Measurements from ENCODE around the gene FBXW5.

The FBXW5 gene

DNA sequence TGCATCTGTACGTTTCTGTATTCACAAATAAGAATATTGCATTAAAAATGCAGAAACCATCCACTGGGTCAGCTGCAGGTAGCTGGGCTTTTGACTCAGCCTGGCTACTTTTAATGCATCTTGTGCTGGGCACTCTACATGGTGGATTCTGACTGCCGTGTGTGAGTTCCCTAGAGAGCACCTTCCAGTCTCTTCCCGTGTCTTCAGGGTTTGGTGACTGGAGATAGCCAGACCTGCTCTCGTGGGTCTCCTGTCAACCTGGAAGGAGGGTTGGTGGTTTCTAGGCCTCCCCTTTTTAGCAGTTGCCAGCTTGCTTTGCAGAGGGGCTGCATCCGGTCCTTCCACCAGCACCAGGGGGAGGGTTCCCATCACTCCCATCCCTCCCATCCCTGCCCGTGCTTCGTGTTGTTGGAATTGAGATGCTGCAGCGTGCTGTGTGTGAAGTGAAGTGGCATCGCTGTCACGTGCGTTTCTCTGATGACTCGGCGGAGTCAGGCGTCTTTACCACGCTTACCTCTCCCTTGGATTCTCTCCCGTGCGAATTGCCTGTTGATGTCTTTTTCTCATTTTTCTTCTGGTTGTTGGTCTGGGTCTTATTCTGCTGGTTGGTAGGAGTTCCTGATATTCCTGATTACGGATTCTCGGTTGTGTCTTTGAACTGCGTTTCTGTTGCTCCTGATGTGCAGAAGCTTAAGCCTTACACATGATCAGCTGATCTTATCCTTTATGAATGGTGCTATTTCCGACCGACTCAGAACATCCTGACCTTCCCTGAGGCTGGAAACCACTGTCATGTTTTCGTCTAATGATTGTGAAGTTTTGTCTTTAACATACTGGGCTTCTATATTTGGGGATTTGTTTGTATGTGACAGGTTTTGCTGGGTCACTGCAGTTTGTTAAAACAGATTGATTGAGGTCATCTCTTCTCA, 16.9 kb downstream of the FBXW5 start:
- DNase-seq = no peak

DNA sequence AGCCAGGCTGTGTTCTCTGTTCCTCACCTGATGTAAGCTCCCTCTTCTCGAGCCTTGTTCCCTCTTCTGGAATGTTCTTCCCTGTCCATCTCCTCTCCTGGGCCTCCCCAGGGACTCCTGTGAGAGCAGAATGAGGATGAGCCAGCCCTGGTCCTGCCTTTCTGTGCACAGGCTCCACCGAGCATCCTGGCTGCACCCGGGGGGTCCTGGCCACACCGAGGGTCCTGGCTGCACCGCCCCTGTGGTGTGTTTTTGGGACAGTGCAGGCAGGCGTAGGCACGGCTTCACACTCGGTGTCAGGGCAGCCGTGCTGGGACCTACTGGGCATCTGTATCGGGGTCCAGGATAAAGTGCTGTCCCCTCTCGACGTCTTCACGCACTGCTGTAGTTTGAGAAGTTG, 17.8 kb downstream of the FBXW5 start:
- no peak for DNase-seq

DNA sequence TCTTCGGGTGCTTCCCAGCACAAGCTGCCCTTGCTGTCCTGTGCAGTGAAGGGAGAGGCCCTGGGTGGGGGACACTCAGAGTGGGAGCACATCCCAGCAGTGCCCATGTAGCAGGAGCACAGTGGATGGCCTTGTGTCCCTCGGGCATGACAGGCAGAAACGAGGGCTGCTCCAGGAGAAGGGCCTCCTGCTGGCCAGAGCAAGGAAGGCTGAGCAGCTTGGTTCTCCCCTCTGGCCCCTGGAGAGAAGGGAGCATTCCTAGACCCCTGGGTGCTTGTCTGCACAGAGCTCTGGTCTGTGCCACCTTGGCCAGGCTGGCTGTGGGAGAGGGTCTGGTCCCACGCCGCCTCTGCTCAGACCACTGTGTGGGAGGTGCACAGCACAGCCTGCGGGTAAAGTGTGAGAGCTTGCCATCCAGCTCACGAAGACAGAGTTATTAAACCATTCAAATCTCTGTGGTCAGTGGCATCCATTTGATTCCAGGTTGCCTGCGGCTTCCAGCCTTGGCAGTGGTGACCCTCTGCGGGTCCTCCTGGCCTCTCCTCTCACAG, 18.3 kb downstream of the FBXW5 start:
- DNase-seq = no peak

DNA sequence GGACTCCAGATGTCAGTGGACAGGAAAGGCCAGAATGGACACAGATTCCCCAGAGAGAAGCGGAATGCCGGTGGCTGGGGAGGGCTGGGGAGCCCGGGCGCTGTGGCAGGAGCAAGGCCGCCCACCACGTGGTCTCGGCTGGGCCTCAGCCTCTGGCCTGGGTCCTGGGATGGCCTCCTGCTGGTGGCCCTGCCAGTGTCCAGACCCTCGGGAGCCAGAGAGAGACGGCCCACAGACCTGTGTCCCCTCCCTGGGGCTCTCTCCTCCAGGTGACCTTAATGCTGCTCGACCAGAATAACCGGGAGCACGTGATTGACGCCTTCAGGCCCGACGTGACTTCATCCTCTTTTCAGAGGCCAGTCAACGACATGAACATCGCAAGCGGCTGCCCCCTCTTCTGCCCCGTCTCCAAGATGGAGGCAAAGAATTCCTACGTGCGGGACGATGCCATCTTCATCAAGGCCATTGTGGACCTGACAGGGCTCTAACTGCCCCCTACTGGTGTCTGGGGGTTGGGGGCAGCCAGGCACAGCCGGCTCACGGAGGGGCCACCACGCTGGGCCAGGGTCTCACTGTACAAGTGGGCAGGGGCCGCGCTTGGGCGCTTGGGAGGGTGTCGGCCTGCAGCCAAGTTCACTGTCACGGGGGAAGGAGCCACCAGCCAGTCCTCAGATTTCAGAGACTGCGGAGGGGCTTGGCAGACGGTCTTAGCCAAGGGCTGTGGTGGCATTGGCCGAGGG, 19.0 kb downstream of the FBXW5 start:
- DNase-seq = no peak

DNA sequence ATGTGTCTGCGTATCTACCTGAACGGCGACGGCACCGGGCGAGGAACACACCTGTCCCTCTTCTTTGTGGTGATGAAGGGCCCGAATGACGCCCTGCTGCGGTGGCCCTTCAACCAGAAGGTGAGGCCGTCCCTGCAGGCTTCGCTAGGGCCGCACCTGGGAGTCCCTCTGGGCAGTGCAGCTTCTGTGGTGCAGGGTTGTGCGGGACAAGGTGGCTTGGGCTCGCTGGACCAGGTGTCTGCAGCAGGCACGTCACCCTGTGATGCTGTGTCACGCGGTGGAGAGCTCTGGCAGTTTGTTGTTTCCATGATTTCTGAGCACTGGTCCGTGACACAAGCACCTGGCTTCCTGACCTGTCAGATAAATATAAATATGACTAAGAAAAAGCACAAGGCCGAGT, 20.7 kb downstream of the FBXW5 start:
- no peak for DNase-seq

DNA sequence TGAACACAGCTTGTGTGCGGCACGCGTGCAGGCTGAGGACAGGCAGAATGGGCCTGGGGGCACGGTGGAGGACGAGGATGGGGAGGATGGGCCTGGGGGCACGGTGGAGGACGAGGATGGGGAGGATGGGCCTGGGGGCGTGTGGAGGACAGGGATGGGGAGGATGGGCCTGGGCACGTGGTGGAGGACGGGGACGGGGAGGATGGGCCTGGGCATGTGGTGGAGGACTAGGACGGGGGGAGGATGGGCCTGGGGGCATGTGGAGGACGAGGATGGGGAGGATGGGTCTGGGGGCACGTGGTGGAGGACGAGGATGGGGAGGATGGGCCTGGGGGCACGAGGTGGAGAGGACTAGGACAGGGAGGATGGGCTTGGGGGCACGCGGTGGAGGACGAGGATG, 22.0 kb downstream of the FBXW5 start:
- no peak for DNase-seq

DNA sequence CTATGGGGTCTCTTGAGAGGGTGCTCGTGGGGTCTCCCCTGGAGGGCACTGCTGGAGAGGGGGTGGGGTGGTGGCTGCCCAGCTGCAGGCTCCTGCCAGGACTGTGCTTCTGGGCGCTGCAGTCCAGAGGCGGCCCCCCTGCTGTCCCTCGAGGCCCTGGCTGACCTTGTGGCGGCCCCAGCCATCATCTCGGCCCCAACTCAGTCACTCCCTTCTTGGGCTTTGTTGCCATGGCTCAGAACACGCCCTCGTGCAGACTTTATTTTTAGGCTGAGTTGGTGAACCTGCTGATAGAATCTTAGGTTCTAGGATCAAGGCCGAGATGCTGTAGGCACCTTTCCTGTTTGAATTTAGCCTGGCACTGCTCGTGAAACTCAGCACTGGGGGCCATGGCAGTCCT, 22.8 kb downstream of the FBXW5 start:
- no peak for DNase-seq

DNA sequence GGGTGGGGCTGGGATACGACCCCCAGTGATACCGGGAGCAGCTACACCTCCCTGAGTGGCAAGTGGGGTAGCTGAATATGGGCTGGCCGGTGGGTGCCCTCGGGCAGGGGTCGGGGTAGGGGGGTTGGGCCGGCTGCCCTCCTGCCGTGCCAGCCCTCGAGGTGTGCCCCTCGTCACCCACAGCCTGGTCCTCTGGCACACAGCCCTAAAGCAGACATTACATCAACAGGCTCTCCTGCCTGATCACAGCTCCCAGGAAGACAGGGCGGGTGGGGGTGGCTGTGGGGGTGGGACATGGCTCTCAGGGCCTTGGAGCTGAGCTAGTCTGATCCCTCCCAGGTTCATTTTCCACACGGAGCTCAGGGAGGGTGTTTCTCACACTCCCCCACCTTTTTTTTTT, 23.2 kb downstream of the FBXW5 start:
- no peak for DNase-seq

DNA sequence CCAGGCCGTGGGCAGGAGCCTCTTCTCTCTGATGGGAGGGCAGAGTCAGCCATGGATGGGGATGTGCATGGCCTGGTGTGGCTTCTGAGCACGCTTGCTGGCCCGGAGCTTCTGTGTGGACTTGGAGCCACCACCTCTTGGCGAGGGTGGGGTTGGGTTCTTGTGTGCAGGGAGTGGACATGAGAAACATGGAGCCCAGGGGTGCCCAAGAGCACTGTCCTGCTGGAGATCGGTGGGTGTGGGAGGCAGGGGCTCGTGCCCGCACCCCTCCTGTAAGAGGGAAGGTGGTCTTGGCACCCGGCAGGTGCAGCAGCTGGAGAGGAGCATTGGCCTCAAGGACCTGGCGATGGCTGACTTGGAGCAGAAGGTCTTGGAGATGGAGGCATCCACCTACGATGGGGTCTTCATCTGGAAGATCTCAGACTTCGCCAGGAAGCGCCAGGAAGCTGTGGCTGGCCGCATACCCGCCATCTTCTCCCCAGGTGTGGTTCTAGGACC, 23.8 kb downstream of the FBXW5 start:
- DNase-seq = no peak

DNA sequence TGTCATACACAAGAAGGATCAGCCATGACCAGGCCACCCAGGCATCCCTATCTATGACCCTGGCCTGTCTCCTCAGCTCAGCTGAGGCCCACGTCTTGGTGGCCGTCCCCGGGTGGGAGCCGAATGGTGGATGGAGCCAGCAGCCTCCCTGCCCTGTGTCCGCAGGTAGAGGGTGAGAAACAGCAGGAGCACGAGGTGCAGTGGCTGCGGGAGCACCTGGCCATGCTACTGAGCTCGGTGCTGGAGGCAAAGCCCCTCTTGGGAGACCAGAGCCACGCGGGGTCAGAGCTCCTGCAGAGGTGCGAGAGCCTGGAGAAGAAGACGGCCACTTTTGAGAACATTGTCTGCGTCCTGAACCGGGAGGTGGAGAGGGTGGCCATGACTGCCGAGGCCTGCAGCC, 24.5 kb downstream of the FBXW5 start:
- no peak for DNase-seq

DNA sequence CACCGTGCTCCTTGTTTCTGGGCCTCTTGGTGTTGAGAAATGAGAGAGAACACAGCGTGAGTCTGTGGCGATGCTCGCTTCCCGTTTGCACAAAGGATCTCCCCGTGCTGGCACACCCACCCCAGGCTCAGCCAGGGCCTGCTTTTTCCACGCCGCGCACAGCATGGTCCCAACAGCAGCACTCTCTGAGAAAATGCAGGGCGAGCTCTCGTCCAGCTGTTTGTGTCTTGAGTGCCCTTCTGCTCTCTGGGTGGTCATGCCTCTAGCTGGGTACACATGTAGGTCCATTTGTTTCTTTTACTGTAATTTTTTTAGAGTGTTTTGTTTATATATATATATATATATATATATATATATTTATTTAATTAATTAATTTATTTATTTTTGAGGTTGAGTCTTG, 26.6 kb downstream of the FBXW5 start:
- DNase-seq = no peak

DNA sequence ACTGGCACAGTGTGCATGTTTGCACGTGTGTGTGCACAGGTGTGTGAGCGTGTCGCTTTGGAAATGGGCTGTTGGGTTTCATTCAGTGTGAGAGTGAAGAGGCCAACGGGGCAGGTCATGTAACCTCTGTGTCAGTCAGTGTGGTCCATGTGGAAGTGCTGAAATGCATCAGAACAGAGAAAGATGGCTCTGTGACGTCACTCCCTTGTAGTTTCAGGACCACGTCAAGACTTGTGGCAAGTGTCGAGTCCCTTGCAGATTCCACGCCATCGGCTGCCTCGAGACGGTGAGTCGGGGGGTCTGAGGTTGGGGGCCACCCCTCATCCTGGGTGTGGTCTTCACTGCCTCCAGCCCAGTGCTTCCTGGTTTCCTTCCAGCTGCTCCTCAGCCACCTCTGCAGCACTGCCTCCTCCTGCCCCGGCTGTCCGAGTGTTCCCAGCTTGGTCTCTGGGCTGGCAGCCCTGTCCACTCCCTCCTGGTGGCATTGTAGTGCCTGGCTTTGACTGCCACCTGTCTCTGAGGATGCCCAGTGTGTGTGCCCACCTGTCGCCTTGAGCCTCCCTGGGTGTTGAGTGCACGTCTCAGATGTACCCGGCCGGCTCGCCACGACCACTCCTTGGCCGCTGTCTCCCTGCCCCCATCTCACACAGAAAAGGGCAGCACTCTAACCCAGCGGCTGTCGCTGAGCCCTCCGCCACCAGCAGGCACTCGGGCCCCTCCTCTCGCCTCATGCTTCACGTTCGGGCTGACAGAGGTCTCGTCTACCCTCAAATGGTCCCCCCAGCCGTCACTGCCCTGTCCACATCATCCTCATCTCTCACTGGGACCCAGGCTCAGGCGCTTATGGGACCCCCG, 28.0 kb downstream of the FBXW5 start:
- no peak for DNase-seq

DNA sequence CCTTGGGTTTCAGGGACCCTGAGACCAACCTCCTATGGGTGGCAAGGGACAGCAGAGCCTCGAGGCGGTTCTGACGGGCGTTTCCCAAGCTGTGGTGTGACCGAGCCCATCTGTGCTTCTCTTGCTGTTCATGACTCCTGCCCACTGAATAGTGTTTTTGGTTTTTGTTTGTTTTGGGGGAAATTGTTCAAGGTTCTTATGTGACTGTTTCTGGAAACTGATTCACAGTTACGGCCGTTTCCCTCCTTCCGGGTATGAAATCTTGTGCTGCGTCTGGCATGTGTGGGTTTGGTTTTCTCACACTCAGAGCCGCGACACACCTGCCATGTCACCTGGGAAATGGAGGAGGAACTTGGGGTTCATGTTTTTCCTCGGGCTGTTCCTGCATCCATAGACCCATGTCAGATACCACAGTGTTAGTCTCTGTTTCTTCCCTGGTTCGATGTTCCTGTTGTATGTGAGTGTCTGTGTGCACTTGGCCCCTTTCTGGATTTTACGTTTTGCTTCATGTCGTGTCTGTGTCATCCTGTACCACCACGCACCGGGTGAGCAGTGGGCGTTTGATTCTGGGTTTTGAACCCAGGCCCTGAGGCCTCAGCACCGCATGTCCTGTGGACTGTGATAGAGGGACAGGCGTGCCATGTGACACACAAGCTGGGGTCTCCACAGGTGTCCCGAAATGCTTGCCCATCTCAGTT, 28.8 kb downstream of the FBXW5 start:
- DNase-seq = no peak

DNA sequence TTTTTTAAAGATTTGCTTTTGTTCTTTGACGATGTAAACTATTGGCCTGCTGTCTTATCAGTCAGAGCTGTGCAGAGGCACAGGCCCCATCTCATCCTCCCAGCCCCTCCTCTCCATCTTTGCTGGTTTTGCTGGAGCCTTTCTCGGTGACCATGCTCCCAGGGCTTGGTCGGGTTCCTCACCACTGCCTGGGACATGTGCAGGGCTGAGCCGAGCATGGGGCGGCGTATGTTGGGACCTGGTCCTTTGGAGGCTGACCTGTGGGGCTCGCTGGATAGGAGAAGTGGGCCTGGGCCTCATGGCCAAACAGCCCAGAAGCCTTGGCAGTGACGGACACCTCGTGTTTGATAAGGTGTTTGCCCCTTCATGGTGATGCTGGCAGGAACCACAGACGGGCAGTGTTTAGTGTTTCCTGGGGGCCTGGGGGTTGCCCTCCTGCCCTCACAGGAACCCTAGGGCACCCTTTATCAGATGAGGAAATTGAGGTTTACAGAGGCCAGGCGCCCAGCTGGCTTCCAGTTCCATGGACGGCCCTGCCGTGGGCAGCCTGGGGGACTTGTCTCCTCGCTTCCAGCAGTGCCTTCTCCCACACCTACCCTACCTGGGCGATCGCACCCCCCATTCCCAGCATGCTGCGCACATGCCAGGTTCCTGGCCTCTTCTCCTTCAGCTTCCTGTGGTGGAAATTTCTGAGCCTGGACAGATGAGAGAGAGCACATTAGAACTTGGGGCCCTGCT, 30.7 kb downstream of the FBXW5 start:
- no peak for DNase-seq

DNA sequence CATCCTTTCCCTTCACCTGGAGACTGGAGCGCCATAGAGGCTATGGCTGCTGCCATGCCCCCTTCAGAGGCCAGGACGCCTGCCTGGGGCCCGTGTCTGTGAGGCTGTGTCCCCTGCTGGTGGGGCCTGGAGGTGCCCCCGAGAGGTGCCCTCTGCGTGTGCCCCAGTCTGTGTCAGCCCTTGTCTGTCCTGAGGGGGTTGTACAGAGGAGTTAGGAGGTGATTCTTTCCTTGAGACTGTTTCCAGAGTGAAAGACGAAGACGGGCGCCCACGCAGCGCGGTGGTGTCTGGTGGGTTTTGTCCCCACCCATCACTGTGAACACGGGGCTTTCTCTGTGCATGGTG, 33.7 kb downstream of the FBXW5 start:
- peak; percentile 14 for DNase-seq

DNA sequence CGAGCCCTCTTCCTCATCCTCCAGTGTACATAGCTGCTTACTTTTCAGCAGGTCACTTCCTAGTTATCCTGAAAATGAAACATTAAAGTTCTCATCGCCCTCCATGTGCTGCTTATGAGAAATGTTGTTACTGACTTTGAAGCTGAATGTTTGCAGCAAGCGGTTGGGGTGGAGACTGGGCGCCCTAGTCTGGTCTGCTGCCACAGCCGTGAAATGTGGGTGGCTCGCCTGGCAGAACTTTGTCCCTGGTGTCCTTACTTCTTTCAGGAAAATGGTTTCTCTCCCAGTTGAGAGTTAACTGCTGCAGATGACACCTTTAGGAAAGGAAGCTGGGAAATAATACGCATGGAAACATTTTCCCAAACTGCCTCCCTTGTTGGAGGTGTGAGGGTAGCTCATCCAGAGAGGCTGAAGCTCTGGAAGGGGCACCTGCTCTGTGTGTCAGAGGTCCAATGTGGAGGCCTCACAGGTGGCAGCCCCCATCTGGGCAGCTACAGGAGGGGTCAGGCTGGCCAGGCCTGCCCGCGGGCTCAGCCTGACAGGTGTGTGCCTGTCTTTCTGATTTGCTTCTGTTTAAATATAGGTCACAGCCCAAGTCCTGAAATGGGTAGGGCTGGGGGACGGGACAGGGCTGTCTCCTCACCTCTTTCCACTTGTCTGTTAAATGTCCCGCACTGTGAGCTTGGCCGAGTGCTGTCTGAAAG, 34.2 kb downstream of the FBXW5 start:
- no peak for DNase-seq

DNA sequence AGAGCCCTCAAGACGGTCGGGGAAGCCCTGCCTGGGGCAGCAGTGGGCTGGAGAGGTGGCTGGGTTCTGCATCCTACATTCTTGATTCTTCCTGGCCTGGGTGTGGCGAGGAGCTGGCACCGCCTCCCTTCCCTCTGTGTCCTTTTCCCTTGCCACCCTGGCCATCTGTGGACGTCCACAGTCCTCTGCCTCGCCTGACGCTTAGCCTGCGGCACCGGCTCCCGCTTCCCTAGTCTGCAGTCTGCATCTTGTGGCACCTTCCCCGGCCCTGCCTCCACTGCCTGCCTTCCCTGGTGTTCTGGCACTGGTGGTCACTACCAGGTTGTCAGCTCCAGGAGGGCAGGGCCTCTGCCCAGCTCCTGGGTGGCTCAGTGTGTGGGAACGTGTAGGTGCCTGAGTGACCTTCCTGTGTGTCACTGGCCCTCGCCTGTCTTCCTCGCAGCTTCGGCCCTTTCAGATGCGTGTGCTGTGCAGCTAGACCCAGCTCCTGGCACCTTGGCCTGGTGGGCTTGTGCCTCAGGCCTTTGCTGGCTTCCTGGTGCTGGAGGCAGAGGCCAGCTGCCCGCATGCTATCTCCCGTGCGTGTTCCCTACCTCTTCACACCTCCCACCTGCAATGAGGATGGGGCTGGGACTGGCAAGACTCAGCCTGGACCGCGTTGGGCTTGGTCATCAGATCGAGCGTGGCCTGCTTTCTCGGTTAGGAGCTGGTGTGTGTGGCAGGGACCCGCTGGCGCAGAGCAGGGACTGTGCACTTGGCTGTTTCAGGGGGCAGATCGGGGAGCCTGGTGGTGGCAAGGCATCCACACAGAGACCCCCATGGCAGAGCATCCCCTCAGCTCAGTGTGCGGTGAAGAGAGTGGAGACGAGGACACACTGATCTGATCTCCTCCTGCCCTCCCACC, 37.3 kb downstream of the FBXW5 start:
- no peak for DNase-seq

DNA sequence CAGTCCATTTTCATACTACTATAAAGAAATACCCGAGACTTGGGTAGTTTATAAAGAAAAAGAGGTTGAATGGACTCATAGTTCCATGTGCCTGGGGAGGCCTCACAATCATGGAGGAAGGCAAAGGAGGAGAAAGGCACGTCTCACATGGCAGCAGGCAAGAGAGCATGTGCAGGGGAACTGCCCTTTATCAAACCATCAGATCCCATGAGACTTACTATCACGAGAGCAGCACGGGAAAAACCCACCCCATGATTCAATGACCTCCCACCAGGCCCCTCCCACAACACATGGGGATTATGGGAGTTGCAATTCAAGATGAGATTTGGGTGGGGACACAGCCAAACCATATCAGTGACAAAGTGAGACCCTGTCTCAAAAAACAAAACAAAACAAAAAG, 38.3 kb downstream of the FBXW5 start:
- DNase-seq = no peak

DNA sequence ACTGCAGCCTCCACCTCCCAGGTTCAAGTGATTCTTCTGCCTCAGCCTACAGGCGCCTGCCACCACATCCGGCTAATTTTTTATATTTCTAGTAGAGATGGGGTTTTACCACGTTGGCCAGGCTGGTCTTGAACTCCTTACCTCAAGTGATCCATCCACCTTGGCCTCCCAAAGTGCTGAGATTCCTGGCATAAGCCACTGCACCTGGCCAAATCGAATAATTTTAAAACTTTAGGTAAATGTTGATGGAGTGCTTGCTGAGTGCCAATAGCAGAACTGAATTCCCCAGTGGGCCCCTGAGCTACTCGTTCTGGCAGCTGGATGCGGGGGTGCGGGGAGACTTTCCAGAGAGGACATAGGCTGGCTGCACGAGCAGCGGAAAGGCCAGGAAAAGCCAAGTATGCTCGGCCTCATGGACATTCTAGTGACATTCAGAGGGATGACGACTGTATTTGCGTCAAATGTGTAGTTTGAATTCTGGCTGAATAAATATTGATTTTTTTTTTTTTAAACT, 41.4 kb downstream of the FBXW5 start:
- peak; percentile 14 for DNase-seq
